Posterior cingulate gyrus (tissue), 11 donors: ENCODE results near the gene IBSP.

Source experiments
- DNase-seq, 10 donors: peaks; one replicate each; pipeline versions ENCODE4 v3.0.0 to v3.0.0-alpha.2; 2020 to 2021; ENCODE audit warnings: mixed read lengths in 3 of 10
- intact Hi-C: fragments of 100-400 bp; cut with DNase I; formaldehyde crosslinking; loops from one replicate; pipeline ENCODE4 v1.15.1; 2023

Gene IBSP

GRCh38 chr4:87835743-87836142 is 36.4 kb downstream of the IBSP start:
- intact Hi-C loops, result no loop called here
- DNase-seq, result no peak

- intact Hi-C loops, result loop anchor here (2.0 kb wide), 1 partner anchor 159 kb away; no protein-coding TSS in a partner anchor
- DNase-seq, result peak in 2 of 10 donors; percentile 16 to 79
Observed at GRCh38 chr4:87838205-87838604, 38.9 kb downstream of the IBSP start.

- intact Hi-C loops, result loop anchor here (2.0 kb wide), 1 partner anchor 160 kb away; no protein-coding TSS in a partner anchor
- peak in 7 of 10 donors; percentile 25 to 92 (median 46) for DNase-seq
Observed at GRCh38 chr4:87838890-87839591, 39.7 kb downstream of the IBSP start.

GRCh38 chr4:87839592-87839946 is 40.2 kb downstream of the IBSP start:
- no peak for DNase-seq
- intact Hi-C loops, result loop anchor here (2.0 kb wide), 1 partner anchor 161 kb away; no protein-coding TSS in a partner anchor

GRCh38 chr4:87840149-87840548 is 40.8 kb downstream of the IBSP start:
- DNase-seq, result no peak

GRCh38 chr4:87843936-87844335 is 44.6 kb downstream of the IBSP start:
- intact Hi-C loops, result loop anchor here (10.0 kb wide), 1 partner anchor 459 kb away; no protein-coding TSS in a partner anchor
- no peak for DNase-seq

More at GRCh38 chr4:87840149-87840548, 40.8 kb downstream of the IBSP start:
- intact Hi-C loops, result loop anchor here (10.0 kb wide), 1 partner anchor 455 kb away; no protein-coding TSS in a partner anchor

GRCh38 chr4:87844452-87844851 is 45.1 kb downstream of the IBSP start:
- intact Hi-C loops, result loop anchor here (10.0 kb wide), 1 partner anchor 460 kb away; no protein-coding TSS in a partner anchor
- no peak for DNase-seq

- no peak for DNase-seq
- intact Hi-C loops, result loop anchor here (2.0 to 10.0 kb wide), 2 partner anchors 301 to 461 kb away; no protein-coding TSS in a partner anchor
Observed at GRCh38 chr4:87846226-87846625, 46.9 kb downstream of the IBSP start.

- DNase-seq, result peak in 7 of 10 donors; percentile 37 to 91 (median 60)
- intact Hi-C loops, result loop anchor here (1.0 to 10.0 kb wide), 2 partner anchors 169 to 464 kb away; no protein-coding TSS in a partner anchor
Observed at GRCh38 chr4:87848622-87849351, 49.4 kb downstream of the IBSP start.

GRCh38 chr4:87849612-87850011 is 50.3 kb downstream of the IBSP start:
- intact Hi-C loops, result loop anchor here (1.0 to 10.0 kb wide), 6 partner anchors 138 to 665 kb away; no protein-coding TSS in a partner anchor
- DNase-seq, result no peak

GRCh38 chr4:87851332-87851731 is 52.0 kb downstream of the IBSP start:
- intact Hi-C loops, result loop anchor here (5.0 to 10.0 kb wide), 4 partner anchors 136 to 663 kb away; no protein-coding TSS in a partner anchor
- peak in 1 of 10 donors; percentile 35 for DNase-seq

GRCh38 chr4:87851953-87852352 is 52.6 kb downstream of the IBSP start:
- intact Hi-C loops, result loop anchor here (5.0 to 10.0 kb wide), 4 partner anchors 135 to 663 kb away; no protein-coding TSS in a partner anchor
- DNase-seq, result no peak

GRCh38 chr4:87853108-87853507 is 53.8 kb downstream of the IBSP start:
- DNase-seq, result no peak
- intact Hi-C loops, result loop anchor here (1.0 to 10.0 kb wide), 5 partner anchors 120 to 662 kb away; no protein-coding TSS in a partner anchor

- intact Hi-C loops, result loop anchor here (1.0 to 10.0 kb wide), 5 partner anchors 119 to 661 kb away; no protein-coding TSS in a partner anchor
- no peak for DNase-seq
Observed at GRCh38 chr4:87853891-87854290, 54.5 kb downstream of the IBSP start.

- intact Hi-C loops, result loop anchor here (10.0 kb wide), 2 partner anchors 581 to 659 kb away; no protein-coding TSS in a partner anchor
Observed at GRCh38 chr4:87855559-87855958, 56.2 kb downstream of the IBSP start.

GRCh38 chr4:87856816-87857215 is 57.5 kb downstream of the IBSP start:
- DNase-seq, result no peak
- intact Hi-C loops, result loop anchor here (10.0 kb wide), 2 partner anchors 582 to 658 kb away; no protein-coding TSS in a partner anchor

More at GRCh38 chr4:87855559-87855958, 56.2 kb downstream of the IBSP start:
- DNase-seq, result peak in 1 of 10 donors; percentile 81

GRCh38 chr4:87857789-87858188 is 58.4 kb downstream of the IBSP start:
- no peak for DNase-seq
- intact Hi-C loops, result loop anchor here (10.0 kb wide), 2 partner anchors 583 to 657 kb away; no protein-coding TSS in a partner anchor
